Skin epidermis (tissue), 12 donors: ENCODE data around the gene PTPN18.
"Not testable (repeated sequence)": the region's sequence is repeated elsewhere in the genome, so short reads cannot be mapped to it uniquely, and the experiment has no call there.

Source experiments
- H3K27ac ChIP-seq, 21 experiments: fragments of 200-600 bp; sonication (generic) in 11 of 21; one replicate each; pipeline ENCODE4 v1.5.0; 2020; ENCODE audit warnings: mild to moderate bottlenecking in 3 of 21, inconsistent platforms in 2 of 21, moderate library complexity in 2 of 21
- H3K4me3 ChIP-seq, 7 experiments: fragments of 200-600 bp; sonication (generic) in 2 of 7; one replicate each; pipeline ENCODE4 v1.5.0; 2020; ENCODE audit warnings: inconsistent platforms in 2 of 7, mild to moderate bottlenecking in 2 of 7, moderate library complexity in 1 of 7

The PTPN18 gene

DNA sequence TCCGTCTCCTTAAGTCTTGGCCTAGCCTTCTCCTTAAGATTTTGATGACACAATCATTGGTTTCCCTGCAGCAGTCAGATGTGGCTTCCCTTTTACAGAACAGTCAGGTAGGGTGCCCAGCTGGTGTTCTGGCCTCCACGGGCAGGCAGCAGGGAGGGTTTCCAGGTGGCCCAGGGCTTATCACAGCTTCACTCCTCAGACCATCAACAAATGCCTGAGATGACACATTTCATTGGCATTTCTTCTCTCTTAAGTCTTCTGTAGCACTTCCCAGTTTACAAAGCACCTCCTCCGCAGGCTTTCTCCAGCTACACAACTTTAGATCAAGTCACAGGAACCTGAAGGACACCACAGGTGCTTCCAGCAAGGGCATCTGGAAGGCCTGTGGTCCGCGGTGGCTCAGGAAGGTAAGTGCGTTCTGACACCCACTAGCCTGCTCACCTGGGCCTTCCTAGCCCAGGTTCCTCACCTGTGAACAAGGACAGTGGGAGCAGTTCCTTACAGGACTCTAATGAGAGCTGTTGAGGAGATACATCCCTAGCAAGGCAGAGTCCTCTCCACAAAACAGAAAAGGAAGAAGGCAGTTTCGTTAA lies 37.6 kb downstream of the PTPN18 start:
- Histone ChIP-seq H3K4me3 (no peak overlapping the region), H3K27ac (no peak overlapping the region)

DNA sequence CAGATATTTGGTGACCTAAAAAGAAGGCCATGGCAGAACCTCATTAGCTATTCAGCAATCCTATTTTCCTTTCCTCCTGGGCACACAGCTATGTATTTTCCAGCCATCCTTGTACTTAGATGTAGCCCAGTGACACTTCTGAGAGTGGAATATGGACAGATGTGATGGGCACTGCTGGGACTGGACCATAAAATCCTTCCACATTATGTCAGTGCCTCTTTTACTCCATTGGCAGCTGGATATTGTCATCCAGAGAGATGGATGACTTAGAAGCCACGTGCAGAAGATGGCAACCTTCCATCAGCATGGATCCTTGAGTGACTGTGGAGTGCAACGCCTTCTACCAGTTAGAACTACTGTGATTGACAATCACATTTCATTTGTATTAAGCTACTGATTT lies 50.4 kb downstream of the PTPN18 start:
- H3K27ac ChIP-seq, H3K4me3 ChIP-seq: not testable (repeated sequence)

DNA sequence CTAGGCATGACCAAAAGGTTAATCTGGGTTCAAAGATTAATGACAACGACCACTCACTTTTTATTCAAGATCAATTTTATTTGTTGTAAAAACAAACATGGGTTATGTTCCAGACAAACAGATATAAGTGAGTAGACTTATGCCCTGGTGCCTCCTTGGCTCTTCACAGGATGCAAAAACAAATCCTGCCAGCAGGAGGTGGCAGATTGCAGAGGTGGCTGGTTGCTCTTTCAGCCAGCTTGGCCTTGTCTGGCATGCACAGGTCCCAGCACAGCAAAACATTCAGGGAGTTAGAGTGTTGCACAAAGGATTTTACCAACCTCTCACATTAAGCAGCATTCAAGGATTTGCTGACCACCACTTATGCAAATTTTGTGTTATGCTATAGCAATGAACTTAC lies 60.8 kb downstream of the PTPN18 start:
- not testable (repeated sequence) for H3K4me3 ChIP-seq, H3K27ac ChIP-seq

DNA sequence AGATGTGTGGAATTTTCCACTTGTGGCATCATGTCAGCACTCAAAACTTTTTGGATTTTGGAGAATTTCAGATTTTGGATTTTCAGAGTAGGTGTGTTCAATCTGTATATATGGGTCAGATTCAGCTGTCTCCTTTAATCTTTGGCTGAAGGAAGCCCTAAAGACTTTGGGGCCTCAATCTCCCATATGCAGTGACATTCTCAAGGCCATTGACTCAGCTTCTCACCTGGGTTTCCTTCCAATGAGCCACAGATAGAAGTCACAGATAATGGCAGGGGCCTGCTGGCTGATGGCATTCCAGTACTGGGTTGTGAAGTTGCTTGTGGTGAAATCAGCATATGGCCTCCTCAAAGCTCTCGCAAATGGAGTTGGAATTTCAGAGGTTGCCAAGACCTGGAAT lies 63.0 kb downstream of the PTPN18 start:
- H3K4me3 ChIP-seq, H3K27ac ChIP-seq: not testable (repeated sequence)
